HG03575 (cell line): Measurements from ENCODE around the gene BRAT1.
"Not testable (repeated sequence)": the region's sequence is repeated elsewhere in the genome, so short reads cannot be mapped to it uniquely, and the experiment has no call there.

Source experiments
- ATAC-seq: cut with Tn5 transposase; IDR thresholded peaks from one replicate; pipeline ENCODE4 v1.9.1; 2021; ENCODE audit not compliant: unreplicated experiment, insufficient number of reproducible peaks, low FRiP score; ENCODE audit errors: extremely low read depth

Gene BRAT1

DNA sequence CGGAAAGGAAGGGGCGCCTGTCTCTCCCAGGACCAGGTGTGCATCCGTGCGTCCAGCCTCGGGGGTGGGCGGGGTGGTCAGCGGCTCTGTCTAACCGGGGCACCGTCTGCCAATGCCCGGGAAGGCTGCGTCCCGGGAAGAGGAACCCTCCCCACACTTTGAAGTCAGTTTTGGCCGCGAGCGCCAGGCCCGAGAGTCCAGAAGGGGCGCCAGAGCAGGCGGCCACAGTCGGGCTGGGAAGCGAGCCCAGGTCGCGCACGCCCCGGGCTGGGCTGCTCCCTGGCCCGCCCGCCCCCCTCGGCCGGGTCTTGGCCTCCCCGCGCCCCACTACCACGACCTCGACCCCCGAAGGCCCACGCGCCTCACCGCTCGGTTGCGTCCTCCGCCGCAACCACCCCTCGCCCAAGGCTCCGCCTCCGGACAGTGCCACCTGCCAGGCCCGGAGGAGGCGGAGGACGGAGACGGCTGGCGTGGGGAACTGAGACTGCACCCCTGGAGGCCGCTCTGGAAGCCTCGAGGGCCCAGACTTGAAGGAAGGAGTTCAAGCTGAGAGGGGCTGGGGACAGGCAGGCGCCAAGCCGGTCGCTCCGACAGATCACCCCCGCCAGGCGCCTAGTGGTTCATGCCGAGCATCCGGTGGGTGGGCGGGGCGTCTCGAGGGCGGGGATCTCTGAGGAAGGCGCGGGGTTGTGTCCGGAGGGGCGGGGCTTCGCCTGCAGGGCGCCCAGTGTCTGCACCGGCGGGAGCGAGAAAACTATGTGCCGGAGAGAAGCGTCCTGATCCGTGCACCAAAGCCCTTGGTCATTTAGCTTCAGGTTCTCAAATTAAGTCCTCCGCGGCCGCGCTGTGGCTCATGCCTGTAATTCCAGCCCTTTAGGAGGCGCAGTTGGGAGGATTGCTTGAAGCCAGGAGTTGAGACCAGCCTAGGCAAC lies at the start of gene BRAT1:
Gene BRAT1, minus strand, starts transcription at position 404 of the 932 bp plus-strand sequence. CDS start 1,093 bp downstream, outside the sequence.
- peak; percentile 33 for ATAC-seq

- ATAC-seq = no peak
Measured at GRCh38 chr7:2604608-2605174, 49.4 kb upstream of the BRAT1 start.

- no peak for ATAC-seq
Measured at GRCh38 chr7:2603044-2603965, 48.0 kb upstream of the BRAT1 start.

- ATAC-seq = no peak
Measured at GRCh38 chr7:2602406-2603043, 47.2 kb upstream of the BRAT1 start.

DNA sequence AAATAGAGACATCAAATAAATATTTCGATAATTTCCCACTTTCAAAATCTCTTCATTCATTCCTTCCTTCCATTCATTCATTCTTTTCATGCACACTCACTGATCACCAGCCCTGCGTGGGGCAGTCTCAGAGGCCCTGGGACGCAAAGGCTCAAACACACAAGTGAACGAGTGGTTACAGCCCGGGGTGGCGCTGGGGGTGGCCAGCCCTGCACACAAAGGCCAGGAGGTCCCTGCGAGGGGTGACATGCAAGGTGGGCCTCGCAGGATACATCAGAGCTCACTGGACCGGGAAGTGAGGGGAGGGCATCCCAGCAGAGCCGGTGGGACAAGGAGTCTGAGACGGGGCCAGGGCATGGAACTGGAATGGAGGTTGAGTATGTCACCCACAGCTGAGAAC lies 46.6 kb upstream of the BRAT1 start:
- no peak for ATAC-seq

DNA sequence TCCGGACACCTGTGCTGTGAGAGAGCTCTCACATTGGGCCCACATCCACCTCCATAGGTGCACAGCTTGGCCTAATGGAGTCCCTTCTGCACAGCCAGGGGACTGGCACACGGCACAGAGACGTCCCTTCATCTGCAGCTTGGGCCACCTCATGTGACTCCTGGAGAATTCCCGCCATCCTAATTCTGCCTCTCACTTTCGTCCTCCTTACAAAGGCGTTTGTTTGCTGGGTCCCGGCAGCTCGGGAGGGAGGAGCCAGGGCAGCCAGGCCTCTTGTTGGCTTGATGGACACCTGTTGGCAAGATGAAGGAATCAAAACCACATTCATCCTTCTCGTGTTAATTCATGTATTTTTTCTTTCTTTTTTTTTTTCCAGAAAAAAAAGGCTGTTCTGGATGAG lies 45.7 kb upstream of the BRAT1 start:
- ATAC-seq = no peak

- ATAC-seq = no peak
Measured at GRCh38 chr7:2598154-2598823, 43.0 kb upstream of the BRAT1 start.

- ATAC-seq = no peak
Measured at GRCh38 chr7:2597273-2597640, 41.9 kb upstream of the BRAT1 start.

DNA sequence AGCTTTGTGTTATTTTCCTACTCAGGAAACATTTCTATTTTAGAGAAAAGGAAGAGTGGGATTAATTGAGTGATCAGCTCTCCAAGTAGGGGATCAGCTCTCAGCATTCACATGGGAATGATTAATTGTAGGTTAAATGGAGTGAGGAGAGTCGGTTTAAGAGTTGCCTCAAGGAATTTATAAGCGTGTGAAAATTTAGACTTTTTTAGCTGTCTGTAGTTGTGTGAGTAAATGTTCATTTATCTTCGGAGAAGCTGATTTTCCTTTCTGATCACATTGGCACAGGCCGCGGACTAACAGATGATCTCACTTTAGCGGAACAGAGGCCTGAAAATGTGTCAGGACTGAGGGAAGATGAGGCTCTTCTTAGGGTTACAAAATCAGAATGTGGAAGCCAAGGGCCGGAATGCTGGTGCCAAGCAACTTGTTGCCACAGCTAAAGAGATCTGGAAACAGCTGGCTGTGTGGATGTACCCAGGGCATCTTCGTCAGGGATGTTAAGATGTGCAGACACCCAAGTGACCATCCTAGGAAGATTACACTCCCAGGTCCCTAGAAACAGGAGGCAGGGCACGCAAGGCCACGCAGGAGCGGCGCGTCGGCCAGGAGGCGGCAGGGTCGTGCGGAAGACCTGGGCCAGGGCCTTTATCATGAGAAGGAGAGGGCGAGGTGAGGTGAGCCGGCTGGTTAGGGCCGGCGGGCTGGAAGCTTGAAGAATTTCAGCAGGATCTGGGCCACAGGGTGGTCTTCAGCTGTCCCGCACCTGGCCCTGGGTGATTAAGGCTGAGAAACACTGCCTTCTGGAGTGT lies 41.3 kb upstream of the BRAT1 start:
- ATAC-seq = no peak

DNA sequence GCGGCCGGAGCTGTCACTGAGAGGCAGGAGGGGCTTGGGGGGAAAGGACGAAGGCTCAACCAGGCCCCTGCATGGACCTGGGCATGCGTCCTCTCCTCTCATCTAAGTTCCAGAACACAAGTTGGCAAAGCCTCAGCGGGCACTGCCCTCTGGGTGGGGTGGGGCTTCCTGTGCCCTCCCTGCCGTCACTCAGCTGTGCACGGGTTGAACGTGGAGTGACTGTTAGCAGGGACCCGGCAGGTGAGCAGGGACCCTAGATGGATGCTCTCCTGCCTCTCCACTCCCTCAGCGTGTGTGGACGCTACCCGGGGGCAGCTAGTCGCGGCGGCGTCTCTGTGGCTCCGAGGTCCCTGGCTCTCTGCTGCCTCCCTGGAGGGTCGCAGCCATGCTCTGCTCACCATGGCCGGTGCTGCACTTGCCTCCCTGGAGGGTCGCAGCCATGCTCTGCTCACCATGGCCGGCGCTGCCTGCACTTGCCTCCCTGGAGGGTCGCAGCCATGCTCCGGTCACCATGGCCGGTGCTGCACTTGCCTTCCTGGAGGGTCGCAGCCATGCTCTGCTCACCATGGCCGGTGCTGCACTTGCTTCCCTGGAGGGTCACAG lies 40.0 kb upstream of the BRAT1 start:
- no peak for ATAC-seq

DNA sequence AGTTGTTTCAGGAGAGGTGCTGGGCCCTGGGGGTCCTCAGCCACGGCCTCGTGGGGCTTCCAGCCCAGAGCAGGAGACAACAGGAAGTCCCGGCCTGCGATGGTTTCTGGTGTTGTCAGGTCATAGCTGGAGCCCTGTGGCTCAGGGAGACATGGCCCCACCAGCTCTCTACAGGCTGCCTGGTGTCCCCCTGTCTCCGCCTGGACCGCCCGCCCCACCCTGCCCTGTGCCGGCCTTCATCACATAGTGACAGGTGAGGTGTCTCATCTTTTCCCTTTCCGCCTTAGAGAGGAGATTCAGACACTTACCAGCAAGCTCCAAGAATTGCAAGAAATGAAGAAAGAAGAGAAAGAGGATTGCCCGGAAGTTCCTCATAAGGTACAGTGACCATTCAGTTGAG lies 39.3 kb upstream of the BRAT1 start:
- no peak for ATAC-seq

GRCh38 chr7:2593036-2593727 lies 37.9 kb upstream of the BRAT1 start:
- no peak for ATAC-seq

DNA sequence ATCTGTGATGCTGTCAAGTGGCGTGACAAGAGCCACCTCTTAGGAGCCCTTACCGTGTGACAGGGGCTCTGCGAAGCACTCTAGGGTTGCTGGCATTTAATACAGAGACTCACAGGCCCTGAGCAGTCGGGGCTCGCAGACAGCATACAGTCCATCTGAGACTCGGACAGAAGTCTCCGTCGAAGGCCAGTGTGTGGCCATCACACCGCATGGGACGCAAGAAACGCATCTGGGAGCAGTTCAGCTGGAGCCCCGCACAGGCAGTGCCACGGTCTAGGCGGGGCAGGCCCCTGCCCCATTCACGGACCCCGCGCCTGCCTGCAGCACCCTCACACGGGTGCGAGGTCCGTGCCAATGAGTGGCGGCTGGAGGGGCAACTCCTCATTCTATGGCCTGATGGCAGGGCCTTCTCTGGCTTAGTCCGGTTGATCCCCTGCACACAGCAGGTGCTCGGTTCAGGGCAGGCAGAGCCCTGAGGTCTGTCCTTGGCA lies 37.1 kb upstream of the BRAT1 start:
- ATAC-seq = no peak

DNA sequence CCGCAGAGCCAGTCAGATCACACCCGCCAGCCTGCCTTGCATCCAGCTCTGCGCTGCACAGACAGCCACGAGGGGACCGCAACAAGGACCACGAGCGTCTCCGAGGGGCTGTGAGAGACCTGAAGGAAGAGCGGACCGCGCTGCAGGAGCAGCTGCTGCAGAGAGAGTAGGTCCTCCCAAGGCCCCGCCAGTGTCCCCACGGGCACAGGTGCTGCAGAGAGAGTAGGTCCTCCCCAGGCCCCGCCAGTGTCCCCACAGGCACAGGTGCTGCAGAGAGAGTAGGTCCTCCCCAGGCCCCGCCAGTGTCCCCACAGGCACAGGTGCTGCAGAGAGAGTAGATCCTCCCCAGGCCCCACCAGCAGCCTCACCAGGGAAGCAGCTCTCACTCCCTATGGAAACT lies 34.6 kb upstream of the BRAT1 start:
- ATAC-seq = not testable (repeated sequence)

- no peak for ATAC-seq
Measured at GRCh38 chr7:2589341-2589740, 34.0 kb upstream of the BRAT1 start.

GRCh38 chr7:2587778-2588177 lies 32.5 kb upstream of the BRAT1 start:
- ATAC-seq = no peak

DNA sequence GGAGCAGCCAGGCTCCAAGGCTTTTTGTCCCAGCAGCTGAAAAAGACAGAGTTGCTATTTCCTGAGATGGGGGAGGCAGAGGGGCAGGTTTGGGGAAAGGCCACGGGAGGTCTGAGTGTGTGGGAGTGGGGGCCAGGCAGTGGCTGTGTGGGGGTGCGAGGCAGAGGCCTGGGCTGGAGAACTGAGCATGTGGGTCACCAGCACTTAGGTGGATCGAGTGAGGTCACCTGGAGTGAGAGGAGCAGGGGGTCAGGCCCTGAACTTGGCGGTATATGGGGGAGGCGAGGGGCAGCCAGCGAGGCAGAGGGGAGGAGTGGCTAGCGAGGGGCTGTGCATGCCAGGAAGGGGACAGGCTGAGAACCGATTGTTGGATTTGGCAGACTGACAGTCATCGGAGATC lies 31.8 kb upstream of the BRAT1 start:
- no peak for ATAC-seq
